ENCODE results near the gene PLEK2.
"Not testable (repeated sequence)": the region's sequence is repeated elsewhere in the genome, so short reads cannot be mapped to it uniquely, and the experiment has no call there.

The PLEK2 gene

GRCh38 chr14:67358924-67359774 lies 52.8 kb downstream of the PLEK2 start:
- no peak for DNase-seq

DNA sequence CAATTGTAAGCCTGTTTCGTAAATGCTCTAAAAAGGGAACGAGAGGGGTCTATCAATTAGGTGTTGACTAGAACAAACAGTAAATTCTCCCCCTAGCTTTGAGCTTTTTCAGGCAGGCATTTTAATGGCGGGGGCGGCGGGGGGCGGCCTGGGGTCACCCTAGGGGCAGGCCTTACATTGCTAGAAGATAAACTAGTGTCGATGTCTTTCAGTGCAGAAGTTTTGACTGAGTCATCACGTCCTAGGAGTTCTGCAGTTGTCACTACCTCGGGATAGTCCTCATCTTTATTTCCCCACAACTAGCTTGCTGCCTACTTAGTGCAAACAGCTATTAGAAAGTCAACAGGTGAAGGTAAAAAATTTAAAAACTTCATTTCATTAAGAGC lies 54.0 kb downstream of the PLEK2 start:
- DNase-seq: no peak

DNA sequence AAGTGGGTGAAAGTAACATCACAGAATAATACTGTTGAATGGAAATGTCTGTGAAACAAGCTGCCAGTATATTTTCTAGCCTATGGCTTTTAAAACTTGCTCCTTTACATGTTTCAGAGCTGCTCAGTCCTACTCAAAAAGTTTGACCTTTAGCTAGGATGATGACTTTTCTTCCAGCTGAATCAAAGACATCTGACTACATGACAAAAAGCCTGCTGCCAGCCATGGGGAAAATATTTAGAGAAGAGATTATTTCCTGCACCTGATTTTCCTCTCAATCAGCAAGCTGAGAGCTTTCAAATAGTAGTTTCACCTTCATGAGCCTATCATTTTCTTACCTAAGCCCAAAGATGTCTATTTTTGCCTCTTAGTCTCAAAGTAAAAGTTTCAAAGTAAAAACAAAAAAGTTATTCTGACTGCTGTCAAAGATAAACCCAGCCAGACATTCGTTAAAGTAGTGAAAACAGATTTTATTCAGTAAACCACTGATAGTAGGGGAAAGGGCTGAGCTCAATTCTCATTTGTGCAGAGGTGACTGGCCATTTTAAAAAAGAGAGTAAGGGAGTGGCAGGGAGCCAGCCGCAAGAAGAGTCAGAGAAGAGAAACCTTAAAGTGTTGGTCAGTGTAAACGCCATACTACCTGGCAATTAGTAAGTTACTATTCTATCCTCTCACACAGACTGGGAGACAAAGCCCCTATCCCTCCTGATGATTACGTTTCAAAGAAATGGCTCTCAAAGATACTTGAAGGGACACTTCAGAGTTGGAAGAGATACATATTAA lies 54.6 kb downstream of the PLEK2 start:
- no peak for DNase-seq

- DNase-seq: no peak
Observed at GRCh38 chr14:67352055-67352454, 59.9 kb downstream of the PLEK2 start.

DNA sequence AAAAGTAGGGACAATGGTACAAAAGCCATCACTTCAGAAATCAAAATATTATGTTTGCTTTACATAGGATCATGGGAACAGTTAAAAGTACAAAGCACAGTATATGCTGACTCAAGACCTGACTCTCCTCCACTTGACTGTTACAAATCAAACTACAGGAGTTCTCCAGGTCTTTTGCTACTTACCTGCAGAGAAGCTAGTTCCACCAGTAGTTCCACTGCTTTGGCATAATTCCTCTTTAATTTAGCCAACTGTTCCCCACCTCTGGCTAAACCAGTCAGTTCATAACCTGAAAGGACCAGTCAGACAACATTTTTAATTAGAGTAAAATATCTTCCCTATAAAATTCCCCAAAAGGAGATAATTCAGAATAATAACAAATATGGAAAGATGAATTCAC lies 66.4 kb downstream of the PLEK2 start:
- no peak for DNase-seq

DNA sequence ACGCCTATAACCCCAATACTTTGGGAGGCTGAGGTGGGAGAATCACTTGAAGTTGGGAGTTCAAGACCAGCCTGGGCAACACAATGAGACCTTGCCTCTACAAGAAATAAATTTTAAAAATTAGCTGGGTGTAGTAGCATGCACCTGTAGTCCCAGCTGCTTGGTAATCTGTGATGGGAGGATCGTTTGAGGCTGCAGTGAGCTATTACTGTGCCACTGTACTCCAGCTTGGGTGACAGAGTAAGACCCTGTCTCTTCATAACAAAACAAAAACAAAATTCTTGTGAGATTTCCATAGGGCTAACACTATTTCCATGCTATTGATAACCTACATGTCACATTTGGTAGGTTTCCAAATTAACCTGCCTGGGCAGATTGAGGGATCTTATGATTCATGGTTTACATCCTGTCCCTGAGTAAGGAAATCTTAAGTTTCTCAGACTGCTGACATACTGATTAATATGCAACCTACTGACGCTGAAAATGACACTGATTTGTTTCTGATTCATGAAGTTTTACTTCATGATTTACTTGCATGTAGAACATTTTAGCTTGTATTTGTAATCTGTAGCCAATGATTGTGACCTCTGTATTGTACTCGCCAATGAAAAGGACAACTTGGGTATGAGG lies 68.2 kb downstream of the PLEK2 start:
- DNase-seq: no peak

- not testable (repeated sequence) for DNase-seq
Observed at GRCh38 chr14:67341231-67341630, 70.7 kb downstream of the PLEK2 start.
